Epithelial cell of proximal tubule (primary cell): Measurements from ENCODE around the gene DIS3L2. TPM values are rescaled to one million over a fixed set of nuclear protein-coding genes. Genes with fewer than 3 reads are reported as not detected.
"Not testable (repeated sequence)": the region's sequence is repeated elsewhere in the genome, so short reads cannot be mapped to it uniquely, and the experiment has no call there.

ENCODE experiments used
- DNase-seq: peaks from one replicate; pipeline ENCODE4 v3.0.0-alpha.2; 2011; ENCODE audit warnings: low read depth
- H3K4me3 ChIP-seq: 2 replicates; pipeline ENCODE4 v1.5.1; 2011; ENCODE audit warnings: low read depth, mild to moderate bottlenecking, low read length
- total RNA-seq: library from RNA; depleted of rRNA; stranded (reverse); fragments of >200 nt; gene quantifications from 2 replicates; pipeline ENCODE4 v1.2.3, GENCODE V29; 2015
- TF ChIP-seq, protein P1 (sequence below): conservative IDR thresholded peaks from 2 replicates; pipeline ENCODE4 v1.5.1; 2012; ENCODE audit warnings: low read depth, mild to moderate bottlenecking, low read length

Gene DIS3L2
- total RNA-seq, 1 donor from 2014 or later: 31.6 TPM

DNA sequence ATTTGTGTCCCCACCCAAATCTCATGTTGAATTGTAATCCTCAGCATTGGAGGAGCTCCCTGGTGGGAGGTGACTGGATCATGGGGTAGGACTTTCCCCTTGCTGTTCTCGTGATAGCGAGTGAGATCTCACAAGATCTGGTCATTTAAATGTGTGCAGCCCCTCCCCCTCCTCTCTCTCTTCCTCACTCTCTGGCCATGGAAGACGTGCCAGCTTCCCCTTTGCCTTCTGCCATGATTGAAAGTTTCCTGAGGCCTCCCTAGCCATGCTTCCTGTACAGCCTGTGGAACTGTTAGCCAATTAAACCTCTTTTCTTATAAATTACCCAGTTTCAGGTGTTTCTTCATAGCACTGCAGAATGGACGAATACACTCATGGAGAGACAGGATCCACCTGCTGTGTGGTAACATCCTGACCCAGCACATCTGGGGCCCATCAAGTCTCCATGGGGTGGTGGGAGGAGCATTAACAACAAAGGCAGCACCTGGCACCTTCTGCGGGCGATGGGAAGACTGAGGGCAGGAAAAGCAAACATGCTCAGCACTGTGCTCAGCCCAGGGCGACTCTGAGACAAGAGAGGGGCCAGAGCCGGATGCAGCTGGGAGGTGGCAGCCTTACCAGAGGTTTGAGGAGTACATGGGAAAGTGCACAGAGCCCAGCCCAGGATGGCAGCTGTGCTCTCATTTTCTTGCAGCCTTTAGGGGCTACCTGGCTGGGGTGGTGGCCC lies 400.8 kb downstream of the DIS3L2 start:
- H3K4me3 ChIP-seq: no peak overlapping the region
- DNase-seq: no peak
- TF ChIP-seq, protein P1, sequence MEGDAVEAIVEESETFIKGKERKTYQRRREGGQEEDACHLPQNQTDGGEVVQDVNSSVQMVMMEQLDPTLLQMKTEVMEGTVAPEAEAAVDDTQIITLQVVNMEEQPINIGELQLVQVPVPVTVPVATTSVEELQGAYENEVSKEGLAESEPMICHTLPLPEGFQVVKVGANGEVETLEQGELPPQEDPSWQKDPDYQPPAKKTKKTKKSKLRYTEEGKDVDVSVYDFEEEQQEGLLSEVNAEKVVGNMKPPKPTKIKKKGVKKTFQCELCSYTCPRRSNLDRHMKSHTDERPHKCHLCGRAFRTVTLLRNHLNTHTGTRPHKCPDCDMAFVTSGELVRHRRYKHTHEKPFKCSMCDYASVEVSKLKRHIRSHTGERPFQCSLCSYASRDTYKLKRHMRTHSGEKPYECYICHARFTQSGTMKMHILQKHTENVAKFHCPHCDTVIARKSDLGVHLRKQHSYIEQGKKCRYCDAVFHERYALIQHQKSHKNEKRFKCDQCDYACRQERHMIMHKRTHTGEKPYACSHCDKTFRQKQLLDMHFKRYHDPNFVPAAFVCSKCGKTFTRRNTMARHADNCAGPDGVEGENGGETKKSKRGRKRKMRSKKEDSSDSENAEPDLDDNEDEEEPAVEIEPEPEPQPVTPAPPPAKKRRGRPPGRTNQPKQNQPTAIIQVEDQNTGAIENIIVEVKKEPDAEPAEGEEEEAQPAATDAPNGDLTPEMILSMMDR: no peak

- DNase-seq, H3K4me3 ChIP-seq: not testable (repeated sequence)
These were observed 401.7 kb downstream of the DIS3L2 start for GRCh38 chr2:232363064-232363783.

DNA sequence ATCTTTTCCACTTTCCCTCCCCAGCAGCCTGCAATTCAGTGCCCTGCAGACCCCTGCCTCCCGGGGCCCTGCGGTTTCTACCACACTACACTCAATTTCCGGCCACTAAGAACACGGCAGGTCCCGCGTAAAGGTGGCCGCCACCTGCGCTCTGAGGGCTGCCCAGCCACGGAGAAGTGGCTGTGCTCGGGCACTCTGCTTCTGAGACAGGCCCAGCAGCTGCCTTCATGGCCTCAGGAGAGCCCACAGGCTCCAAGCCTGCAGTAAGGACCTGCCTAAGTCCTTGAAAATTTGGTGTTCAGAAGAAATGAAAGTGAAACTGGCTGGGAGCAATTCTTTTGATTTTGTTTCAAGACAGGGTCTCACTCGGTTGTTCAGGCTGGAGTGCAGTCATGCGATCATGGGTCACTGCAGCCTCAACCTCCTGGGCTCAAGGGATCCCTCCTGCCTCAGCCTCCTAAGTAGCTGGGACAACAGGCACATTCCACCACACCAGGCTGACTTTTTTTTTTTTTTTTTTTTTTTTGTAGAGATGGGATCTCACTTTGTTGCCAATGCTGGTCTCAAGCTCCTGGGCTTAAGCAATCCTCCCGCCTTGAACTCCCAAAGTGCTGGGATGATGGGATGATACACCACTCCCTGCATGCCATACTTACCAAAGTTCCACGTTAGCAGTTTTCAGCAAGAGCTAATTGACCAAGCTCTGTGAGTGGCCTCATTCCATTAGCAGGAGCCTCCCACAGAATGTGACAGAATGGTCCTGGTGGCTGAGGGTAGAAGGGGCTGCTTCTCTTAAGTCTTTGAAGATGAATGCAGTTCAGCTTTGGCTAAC lies 402.5 kb downstream of the DIS3L2 start:
- TF ChIP-seq, protein P1: no peak
- DNase-seq: no peak
- no peak overlapping the region for H3K4me3 ChIP-seq

GRCh38 chr2:232364806-232365594 lies 403.5 kb downstream of the DIS3L2 start:
- DNase-seq, H3K4me3 ChIP-seq: not testable (repeated sequence)

GRCh38 chr2:232365621-232366321 lies 404.3 kb downstream of the DIS3L2 start:
- no peak overlapping the region for H3K4me3 ChIP-seq
- DNase-seq: no peak
- TF ChIP-seq, protein P1: peak; percentile 48

DNA sequence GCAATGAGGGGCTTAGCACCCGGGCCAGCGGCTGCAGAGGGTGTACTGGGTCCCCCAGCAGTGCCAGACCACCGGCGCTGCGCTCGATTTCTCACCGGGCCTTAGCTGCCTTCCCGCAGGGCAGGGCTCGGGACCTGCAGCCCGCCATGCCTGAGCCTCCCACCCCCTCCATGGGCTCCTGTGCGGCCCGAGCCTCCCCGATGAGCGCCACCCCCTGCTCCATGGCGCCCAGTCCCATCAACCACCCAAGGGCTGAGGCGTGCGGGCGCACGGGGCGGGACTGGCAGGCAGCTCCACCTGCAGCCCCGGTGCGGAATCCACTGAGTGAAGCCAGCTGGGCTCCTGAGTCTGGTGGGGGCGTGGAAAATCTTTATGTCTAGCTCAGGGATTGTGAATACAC lies 404.9 kb downstream of the DIS3L2 start:
- DNase-seq: not testable (repeated sequence)

DNA sequence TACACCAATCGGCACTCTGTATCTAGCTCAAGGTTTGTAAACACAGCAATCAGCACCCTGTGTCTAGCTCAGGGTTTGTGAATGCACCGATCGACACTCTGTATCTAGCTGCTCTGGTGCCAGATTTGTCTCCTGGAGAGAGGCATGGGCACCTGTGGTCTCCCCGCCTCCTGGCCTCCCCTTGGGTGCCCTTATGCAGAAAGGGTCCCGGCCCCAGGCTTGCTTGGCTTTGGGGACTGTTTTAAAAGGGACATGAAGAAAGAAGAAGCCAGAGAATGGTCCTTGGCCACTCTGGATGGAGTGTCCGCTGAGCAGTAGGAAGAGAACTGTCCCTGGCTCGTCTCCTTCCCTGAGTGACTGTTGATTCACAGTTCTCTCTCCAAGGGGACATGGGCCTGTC lies 405.5 kb downstream of the DIS3L2 start:
- TF ChIP-seq, protein P1: no peak
- no peak for DNase-seq
- no peak overlapping the region for H3K4me3 ChIP-seq

More for the DNA sequence above, 404.9 kb downstream of the DIS3L2 start:
- H3K4me3 ChIP-seq: not testable (repeated sequence)
